Putamen (tissue), 1 donor: ENCODE measurements around the gene PCDHGA4.
"Not testable (repeated sequence)": the region's sequence is repeated elsewhere in the genome, so short reads cannot be mapped to it uniquely, and the experiment has no call there.

ENCODE experiments used
- DNase-seq: peaks from one replicate; pipeline ENCODE4 v3.0.0-alpha.2; 2016; ENCODE audit warnings: low spot score

The PCDHGA4 gene

GRCh38 chr5:141349917-141350619 is 4.8 kb upstream of the PCDHGA4 start, which contains the start of gene PCDHGB1:
PCDHGB1 (plus strand) TSS chr5:141350099; CDS start chr5:141350261, 162 bp downstream.
- no peak for DNase-seq

- DNase-seq, result no peak
Observed at GRCh38 chr5:141351591-141351990, 3.2 kb upstream of the PCDHGA4 start.

- no peak for DNase-seq
Observed at GRCh38 chr5:141355641-141356040, 820 bp downstream of the PCDHGA4 start.

GRCh38 chr5:141356133-141356532 is 1.3 kb downstream of the PCDHGA4 start:
- DNase-seq, result no peak

GRCh38 chr5:141356950-141357349 is 2.1 kb downstream of the PCDHGA4 start:
- no peak for DNase-seq

- no peak for DNase-seq
Observed at GRCh38 chr5:141359790-141360426, 5.1 kb downstream of the PCDHGA4 start, which contains the start of gene PCDHGB2. PCDHGB2 (plus strand) TSS chr5:141359994; CDS start chr5:141360136, 142 bp downstream.

GRCh38 chr5:141360685-141361084 is 5.9 kb downstream of the PCDHGA4 start:
- DNase-seq, result no peak

GRCh38 chr5:141362719-141363118 is 7.9 kb downstream of the PCDHGA4 start:
- DNase-seq, result no peak

GRCh38 chr5:141363952-141364660 is 9.3 kb downstream of the PCDHGA4 start, which contains the start of gene PCDHGA5:
PCDHGA5 (plus strand) TSS chr5:141364162; CDS start chr5:141364331, 169 bp downstream.
- DNase-seq, result no peak

GRCh38 chr5:141366016-141366896 is 11.4 kb downstream of the PCDHGA4 start:
- DNase-seq, result no peak

- DNase-seq, result no peak
Observed at GRCh38 chr5:141369994-141370848, 15.4 kb downstream of the PCDHGA4 start, which contains the start of gene PCDHGB3. PCDHGB3 (plus strand) TSS chr5:141370242; CDS start chr5:141370395, 153 bp downstream.

- DNase-seq, result no peak
Observed at GRCh38 chr5:141371572-141372475, 17.0 kb downstream of the PCDHGA4 start.

- DNase-seq, result no peak
Observed at GRCh38 chr5:141373673-141374317, 19.0 kb downstream of the PCDHGA4 start, which contains the start of gene PCDHGA6. PCDHGA6 (plus strand) TSS chr5:141373891; CDS start chr5:141374084, 193 bp downstream.

GRCh38 chr5:141374627-141375026 is 19.8 kb downstream of the PCDHGA4 start:
- no peak for DNase-seq

- DNase-seq, result not testable (repeated sequence)
Observed at GRCh38 chr5:141375444-141376155, 20.8 kb downstream of the PCDHGA4 start.

- DNase-seq, result no peak
Observed at GRCh38 chr5:141382469-141383294, 27.9 kb downstream of the PCDHGA4 start, which contains the start of gene PCDHGA7. PCDHGA7 (plus strand) TSS chr5:141382742; CDS start chr5:141382900, 158 bp downstream.

GRCh38 chr5:141383345-141383744 is 28.5 kb downstream of the PCDHGA4 start:
- DNase-seq, result no peak
